Ectodermal cell (in vitro differentiated cells): ENCODE measurements around the gene QPCTL.
"Not testable (repeated sequence)": the region's sequence is repeated elsewhere in the genome, so short reads cannot be mapped to it uniquely, and the experiment has no call there.

ENCODE experiments used
- H3K27ac ChIP-seq: 2 replicates; pipeline ENCODE4 v1.7.0; 2013; ENCODE audit warnings: mild to moderate bottlenecking, low read depth, low read length; ENCODE audit not compliant: insufficient read depth, poor library complexity, severe bottlenecking
- H3K27me3 ChIP-seq: 2 replicates; pipeline ENCODE4 v1.7.0; 2013; ENCODE audit warnings: mild to moderate bottlenecking, low read length; ENCODE audit not compliant: insufficient read depth, control insufficient read depth, poor library complexity, severe bottlenecking
- H3K36me3 ChIP-seq: one replicate; pipeline ENCODE4 v1.7.0; 2013; ENCODE audit warnings: low read length; ENCODE audit not compliant: control insufficient read depth, insufficient read depth
- H3K4me1 ChIP-seq: one replicate; pipeline ENCODE4 v1.7.0; 2013; ENCODE audit warnings: low read length; ENCODE audit not compliant: control insufficient read depth, insufficient read depth
- H3K4me3 ChIP-seq: 2 replicates; pipeline ENCODE4 v1.7.0; 2013; ENCODE audit warnings: low read depth, low read length, control low read depth; ENCODE audit not compliant: insufficient read depth
- H3K9me3 ChIP-seq: 2 replicates; pipeline ENCODE4 v1.7.0; 2013; ENCODE audit warnings: mild to moderate bottlenecking, low read length, moderate library complexity; ENCODE audit not compliant: control insufficient read depth
- WGBS, 2 experiments: methylation state at CpG; one replicate each; pipeline ENCODE4 v1.1.7; 2013; ENCODE audit warnings: missing lambda C conversion rate in 2 of 2; 5-methylcytosine and 5-hydroxymethylcytosine counted together

Gene QPCTL

DNA sequence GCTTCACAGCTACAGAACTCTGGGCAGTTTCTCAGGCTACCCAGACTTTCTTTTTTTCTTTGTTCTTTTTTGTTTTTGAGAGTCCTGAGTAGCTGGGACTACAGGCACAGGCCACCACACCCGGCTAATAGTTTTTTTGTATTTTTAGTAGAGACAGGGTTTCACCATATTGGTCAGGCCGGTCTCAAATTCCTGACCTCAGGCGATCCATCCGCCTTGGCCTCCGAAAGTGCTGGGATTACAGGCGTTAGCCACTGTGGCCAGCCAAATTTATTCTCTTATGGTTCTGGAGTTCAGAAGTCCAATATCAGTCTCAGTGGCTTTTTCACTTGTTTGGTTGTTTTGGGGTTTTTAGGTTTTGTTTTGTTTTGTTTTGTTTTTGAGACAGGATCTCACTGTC is 53.1 kb downstream of the QPCTL start:
- Histone ChIP-seq H3K9me3 (no peaks in the 10 kb centered on the region), H3K4me1 (no peaks in the 10 kb centered on the region), H3K36me3 (no peaks in the 10 kb centered on the region), H3K27me3 (no peaks in the 10 kb centered on the region), H3K27ac (no peak overlapping the region), H3K4me3 (no peak overlapping the region)
- WGBS, 2 experiments, result 90 to 94% methylated on average over 6 of the region's 6 CpGs

DNA sequence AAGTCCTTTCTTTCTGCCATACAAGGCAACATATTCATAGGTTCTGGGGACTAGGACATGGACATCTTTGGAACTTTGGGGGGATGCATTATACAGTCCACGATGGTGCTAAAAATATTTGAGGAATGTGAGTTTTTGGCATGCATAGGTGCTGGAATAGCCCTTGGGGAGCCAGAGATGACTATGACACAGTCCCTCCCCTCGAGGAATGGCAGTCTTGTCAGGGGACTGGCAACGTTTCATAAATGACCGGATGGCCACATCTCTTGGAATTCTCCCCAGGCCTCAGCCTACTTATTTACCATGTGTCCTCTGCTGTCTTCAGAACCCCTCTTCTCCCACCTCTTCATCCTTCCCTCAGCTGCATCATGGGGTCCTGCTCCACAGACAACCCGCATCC is 54.4 kb downstream of the QPCTL start:
- WGBS, 2 experiments, result 91 to 93% methylated on average over 5 of the region's 5 CpGs
- H3K4me1 ChIP-seq, result no peaks in the 10 kb centered on the region
- no peaks in the 10 kb centered on the region for H3K27me3 ChIP-seq
- no peaks in the 10 kb centered on the region for H3K9me3 ChIP-seq
- H3K4me3 ChIP-seq, result no peak overlapping the region
- no peaks in the 10 kb centered on the region for H3K36me3 ChIP-seq
- no peak overlapping the region for H3K27ac ChIP-seq

DNA sequence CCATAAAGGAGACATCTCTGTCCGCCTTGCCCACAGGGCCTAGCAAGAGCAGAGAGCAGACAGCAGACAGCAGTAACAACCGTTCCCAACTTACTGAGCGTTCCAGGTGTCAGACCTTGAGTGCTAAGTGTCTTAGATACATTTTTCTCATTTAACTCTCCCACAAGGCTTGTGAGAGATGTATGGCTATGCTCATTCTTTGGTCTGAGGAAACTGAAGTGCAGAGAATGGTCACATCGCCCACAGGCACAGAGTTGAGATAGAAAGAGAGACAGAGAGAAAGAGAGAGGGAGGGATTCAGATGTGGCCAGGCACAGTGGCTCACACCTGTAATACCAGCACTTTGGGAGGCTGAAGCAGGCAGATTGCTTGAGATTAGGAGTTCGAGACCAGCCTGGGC is 55.0 kb downstream of the QPCTL start:
- Histone ChIP-seq H3K36me3 (no peaks in the 10 kb centered on the region), H3K4me1 (no peaks in the 10 kb centered on the region), H3K9me3 (no peaks in the 10 kb centered on the region), H3K27me3 (no peaks in the 10 kb centered on the region), H3K27ac (no peak overlapping the region), H3K4me3 (no peak overlapping the region)
- 91 to 95% methylated on average over 5 of the region's 5 CpGs for WGBS, 2 experiments

DNA sequence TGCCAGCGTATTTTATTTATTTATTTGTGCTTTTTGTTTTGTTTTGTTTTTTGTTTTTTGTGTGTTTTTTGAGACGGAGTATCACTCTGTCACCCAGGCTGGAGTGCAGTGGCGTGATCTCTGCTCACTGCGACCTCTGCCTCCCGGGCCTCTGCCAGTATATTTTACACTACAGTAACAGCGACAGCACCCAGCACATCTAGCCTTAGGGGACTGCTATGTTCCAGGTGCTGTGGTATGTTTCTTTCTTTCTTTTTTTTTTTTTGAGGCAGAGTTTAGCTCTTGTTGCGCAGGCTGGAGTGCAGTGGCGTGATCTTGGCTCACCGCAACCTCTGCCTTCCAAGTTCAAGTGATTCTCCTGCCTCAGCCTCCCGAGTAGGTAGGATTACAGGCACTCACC is 59.0 kb downstream of the QPCTL start:
- H3K36me3 ChIP-seq, H3K4me1 ChIP-seq, H3K9me3 ChIP-seq, H3K27ac ChIP-seq, H3K27me3 ChIP-seq, H3K4me3 ChIP-seq: not testable (repeated sequence)
- 90 to 97% methylated on average over 10 of the region's 10 CpGs for WGBS, 2 experiments

DNA sequence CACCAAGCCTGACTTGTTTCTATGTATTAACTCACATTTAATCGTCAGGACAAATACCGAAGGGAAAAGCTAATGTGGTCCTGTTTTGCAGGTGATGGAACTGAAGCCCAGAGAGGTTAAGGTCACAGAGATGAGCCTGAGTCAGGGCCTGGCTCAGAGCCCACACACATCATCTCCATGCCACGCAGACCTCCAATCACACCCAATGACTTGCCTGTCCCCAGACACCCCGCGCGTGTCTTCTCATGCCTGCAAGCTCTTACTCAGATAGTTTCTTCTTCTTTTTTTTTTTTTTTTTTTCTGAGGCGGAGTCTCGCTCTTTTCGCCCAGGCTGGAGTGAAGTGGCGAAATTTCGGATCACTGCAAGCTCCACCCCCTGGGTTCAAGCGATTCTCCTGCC is 60.2 kb downstream of the QPCTL start:
- Histone ChIP-seq H3K4me3 (no peak overlapping the region), H3K27me3 (no peaks in the 10 kb centered on the region), H3K9me3 (no peaks in the 10 kb centered on the region), H3K36me3 (no peaks in the 10 kb centered on the region), H3K27ac (no peak overlapping the region), H3K4me1 (no peaks in the 10 kb centered on the region)
- WGBS, 2 experiments, result 89 to 93% methylated on average over 12 of the region's 12 CpGs

DNA sequence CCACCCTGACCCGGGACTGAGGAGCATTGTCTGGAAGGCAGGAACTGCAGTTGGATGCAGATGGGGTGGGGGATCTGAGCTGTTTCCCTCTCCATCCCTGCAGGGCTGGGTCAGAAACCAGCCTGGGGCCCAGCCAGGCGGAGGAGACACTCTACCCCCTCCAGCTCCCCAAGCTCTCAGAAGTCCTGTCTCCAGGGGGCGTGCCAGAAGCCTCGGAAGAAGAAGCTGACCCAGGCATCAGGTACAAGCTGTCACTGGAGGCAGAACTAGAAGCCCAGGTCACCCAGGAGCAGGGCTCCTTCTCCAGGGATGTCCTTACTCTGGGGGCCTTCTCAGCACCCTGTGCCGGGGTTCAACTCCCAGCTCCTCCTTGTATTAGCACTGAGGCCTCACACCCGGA is 61.1 kb downstream of the QPCTL start:
- WGBS, 2 experiments, result 55 to 61% methylated on average over 6 of the region's 6 CpGs
- H3K4me1 ChIP-seq, result no peaks in the 10 kb centered on the region
- no peaks in the 10 kb centered on the region for H3K9me3 ChIP-seq
- H3K27me3 ChIP-seq, result no peaks in the 10 kb centered on the region
- H3K4me3 ChIP-seq, result no peak overlapping the region
- H3K27ac ChIP-seq, result no peak overlapping the region
- H3K36me3 ChIP-seq, result no peaks in the 10 kb centered on the region
